Measurements from ENCODE around the gene KLC1. TPM values are rescaled to one million over a fixed set of nuclear protein-coding genes. Genes with fewer than 3 reads are reported as not detected.

The KLC1 gene
- total and polyA plus RNA-seq, 2 donors (not counting 1 experiment from before 2014, with no cell fraction given): 102 to 243 TPM

GRCh38 chr14:103616635-103617300, 12.2 kb upstream of the KLC1 start:
- DNase-seq: no peak
- WGBS (ENCODE audit: insufficient coverage): 92% methylated on average over 10 of the region's 17 CpGs
- Mint-ChIP-seq H3K4me1 (no peaks in the 10 kb centered on the region), H3K27me3 (no peaks in the 10 kb centered on the region), H3K27ac (no peak overlapping the region), H3K4me3 (no peak overlapping the region), H3K9me3 (ENCODE audit: insufficient read depth) (no peaks in the 10 kb centered on the region)
- Histone ChIP-seq H3K27ac (ENCODE audit: low read length in 2 of 2) (no peak overlapping the region), H3K79me2 (ENCODE audit: control insufficient read depth, insufficient read depth, low read length) (no peaks in the 10 kb centered on the region), H3K4me2 (replicated peaks; ENCODE audit: low read depth, low read length, poor library complexity, severe bottlenecking) (no peak overlapping the region), H3K4me3 (ENCODE audit: control extremely low read depth in 1 of 5, extremely low read depth in 1 of 5, insufficient read depth in 1 of 5, low read depth in 2 of 5, low read length in 4 of 5) (no peak overlapping the region), H4K20me1 (ENCODE audit: control insufficient read depth, insufficient read depth, low read length, poor library complexity, severe bottlenecking) (no peaks in the 10 kb centered on the region), H3K9ac (ENCODE audit: low read length) (no peak overlapping the region), H3K27me3 (replicated peaks in 1 of 4; ENCODE audit: control extremely low read depth in 1 of 4, control insufficient read depth in 3 of 4, insufficient read depth in 4 of 4, low read length in 3 of 4) (peaks cover 0 to 7% (median 0%) of the 10 kb centered on the region in 4 experiments), H2AFZ (ENCODE audit: insufficient read depth, low read depth, low read length, poor library complexity, severe bottlenecking) (no peak overlapping the region), H3K36me3 (replicated peaks in 1 of 2; ENCODE audit: control extremely low read depth in 1 of 2, control insufficient read depth in 1 of 2, extremely low read depth in 1 of 2, insufficient read depth in 2 of 2, low read length in 1 of 2) (no peaks in the 10 kb centered on the region), H3K9me3 (ENCODE audit: control extremely low read depth in 1 of 3, control insufficient read depth in 2 of 3, insufficient read depth in 1 of 3, low read length in 2 of 3) (peaks cover 0 to 4% (median 0%) of the 10 kb centered on the region in 3 donors), H3K4me1 (ENCODE audit: control insufficient read depth in 2 of 2, insufficient read depth in 2 of 2, low read length in 2 of 2) (no peaks in the 10 kb centered on the region)
- intact Hi-C loops (cut with micrococcal nuclease): no loop called here
- ATAC-seq (ENCODE audit: low read depth): no peak
- ChIA-PET CTCF (no interaction called here), POLR2A (no interaction called here)
- TF ChIP-seq EZH2 (IDR thresholded peaks at IDR 0.05; ENCODE audit: borderline replicate concordance, insufficient read depth, low read depth, low read length, poor library complexity, severe bottlenecking) (no peak), CTCF (IDR thresholded peaks at IDR 0.05) (no peak)

- Mint-ChIP-seq H3K27ac (no peak overlapping the region), H3K27me3 (no peaks in the 10 kb centered on the region)
- CTCF ChIA-PET: no interaction called here
Measured at GRCh38 chr14:103619057-103619456, 10.0 kb upstream of the KLC1 start.

More at GRCh38 chr14:103619057-103619456, 10.0 kb upstream of the KLC1 start:
- Mint-ChIP-seq H3K9me3 (ENCODE audit: insufficient read depth) (no peaks in the 10 kb centered on the region), H3K4me1 (peaks cover 13% of the 10 kb centered on the region), H3K4me3 (no peak overlapping the region)
- POLR2A ChIA-PET: interaction anchor here (0.7 kb wide), 1 partner anchor 12 kb away, joined by 3 read pairs; no protein-coding TSS in a partner anchor
- H4K20me1 ChIP-seq (ENCODE audit: control insufficient read depth, insufficient read depth, low read length, poor library complexity, severe bottlenecking): no peaks in the 10 kb centered on the region
- no peak overlapping the region for H3K4me2 ChIP-seq (replicated peaks; ENCODE audit: low read depth, low read length, poor library complexity, severe bottlenecking)
- H3K79me2 ChIP-seq (ENCODE audit: control insufficient read depth, insufficient read depth, low read length): no peaks in the 10 kb centered on the region
- H3K27me3 ChIP-seq (replicated peaks in 1 of 4; ENCODE audit: control extremely low read depth in 1 of 4, control insufficient read depth in 3 of 4, insufficient read depth in 4 of 4, low read length in 3 of 4): peaks cover 0 to 3% (median 0%) of the 10 kb centered on the region in 4 experiments
- no peak overlapping the region for H2AFZ ChIP-seq (ENCODE audit: insufficient read depth, low read depth, low read length, poor library complexity, severe bottlenecking)
- H3K4me3 ChIP-seq (ENCODE audit: control extremely low read depth in 1 of 5, extremely low read depth in 1 of 5, insufficient read depth in 1 of 5, low read depth in 2 of 5, low read length in 4 of 5): no peak overlapping the region
- WGBS (ENCODE audit: insufficient coverage): no CpG with 5 or more reads among the region's 5 CpGs
- TF ChIP-seq CTCF (IDR thresholded peaks at IDR 0.05): no peak
- TF ChIP-seq EZH2 (IDR thresholded peaks at IDR 0.05; ENCODE audit: borderline replicate concordance, insufficient read depth, low read depth, low read length, poor library complexity, severe bottlenecking): no peak
- H3K27ac ChIP-seq (ENCODE audit: low read length in 2 of 2): no peak overlapping the region
- intact Hi-C loops (cut with micrococcal nuclease): no loop called here
- ATAC-seq (ENCODE audit: low read depth) (no peak), DNase-seq (no peak)
- peaks cover 10 to 11% of the 10 kb centered on the region in 2 donors for H3K4me1 ChIP-seq (ENCODE audit: control insufficient read depth in 2 of 2, insufficient read depth in 2 of 2, low read length in 2 of 2)
- H3K9me3 ChIP-seq (ENCODE audit: control extremely low read depth in 1 of 3, control insufficient read depth in 2 of 3, insufficient read depth in 1 of 3, low read length in 2 of 3): no peaks in the 10 kb centered on the region
- H3K9ac ChIP-seq (ENCODE audit: low read length): no peak overlapping the region
- no peaks in the 10 kb centered on the region for H3K36me3 ChIP-seq (replicated peaks in 1 of 2; ENCODE audit: control extremely low read depth in 1 of 2, control insufficient read depth in 1 of 2, extremely low read depth in 1 of 2, insufficient read depth in 2 of 2, low read length in 1 of 2)

All from B cell (primary cell).